DMS53 treated with DMSO at 0.1 percent for 48 hours (cell line): Measurements from ENCODE around the gene ADARB2.

Experiments used
- DNase-seq: peaks from one replicate; lab custom pipeline; 2025; ENCODE audit not compliant: unreplicated experiment; lab: John Stamatoyannopoulos, UW

Gene ADARB2

DNA sequence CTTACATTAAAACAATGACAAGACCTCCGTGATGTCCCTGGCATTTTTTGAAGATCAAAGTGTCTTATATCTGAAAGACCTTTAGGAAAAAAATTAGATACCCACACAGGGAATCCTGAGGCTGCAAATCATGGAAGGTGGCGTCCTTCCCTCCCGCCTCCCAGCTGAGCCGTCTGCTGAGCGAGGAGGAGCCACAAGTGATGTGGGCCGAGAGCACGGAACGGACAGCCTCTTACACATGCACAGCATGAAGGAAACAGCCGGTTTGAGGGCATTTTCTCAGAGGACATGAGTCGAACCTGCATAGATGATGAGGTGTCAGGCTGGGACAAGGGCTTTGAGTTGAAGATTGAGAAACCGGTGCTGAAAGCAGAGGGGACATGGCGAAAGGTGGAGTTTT lies 163.3 kb downstream of the ADARB2 start:
- no peak for DNase-seq

DNA sequence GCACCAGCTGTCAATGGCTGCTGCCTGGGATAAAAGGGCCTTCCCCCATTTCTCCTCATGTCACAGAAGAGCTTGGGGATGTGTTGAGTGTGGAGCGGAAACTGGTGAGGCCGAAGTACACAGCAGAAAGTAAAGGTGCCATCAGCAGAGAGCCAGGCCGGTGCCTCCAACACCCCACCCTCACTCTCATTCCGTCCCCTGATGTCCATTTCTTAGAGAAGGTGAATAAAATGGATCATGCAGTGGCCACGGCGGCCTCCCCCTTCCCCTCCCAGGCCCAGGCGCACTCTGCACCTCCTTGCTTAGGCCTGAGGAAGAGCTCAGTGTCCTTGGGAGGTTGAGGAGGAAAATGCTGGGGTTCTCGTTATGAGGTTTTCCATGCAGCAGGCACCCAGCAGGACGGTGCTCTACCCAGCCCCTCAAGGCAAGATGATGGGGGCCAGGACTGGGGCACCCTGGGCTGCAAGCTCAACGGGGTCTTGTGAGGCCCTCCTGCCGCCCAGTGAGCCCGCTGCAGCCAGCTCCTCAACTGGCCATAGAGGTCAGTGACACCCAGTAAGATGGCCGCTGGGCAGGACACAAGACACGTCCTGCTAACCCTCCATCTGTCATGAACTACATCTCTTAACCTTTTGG lies 163.9 kb downstream of the ADARB2 start:
- DNase-seq: no peak

- no peak for DNase-seq
These were observed 164.6 kb downstream of the ADARB2 start for GRCh38 chr10:1572519-1573333.

DNA sequence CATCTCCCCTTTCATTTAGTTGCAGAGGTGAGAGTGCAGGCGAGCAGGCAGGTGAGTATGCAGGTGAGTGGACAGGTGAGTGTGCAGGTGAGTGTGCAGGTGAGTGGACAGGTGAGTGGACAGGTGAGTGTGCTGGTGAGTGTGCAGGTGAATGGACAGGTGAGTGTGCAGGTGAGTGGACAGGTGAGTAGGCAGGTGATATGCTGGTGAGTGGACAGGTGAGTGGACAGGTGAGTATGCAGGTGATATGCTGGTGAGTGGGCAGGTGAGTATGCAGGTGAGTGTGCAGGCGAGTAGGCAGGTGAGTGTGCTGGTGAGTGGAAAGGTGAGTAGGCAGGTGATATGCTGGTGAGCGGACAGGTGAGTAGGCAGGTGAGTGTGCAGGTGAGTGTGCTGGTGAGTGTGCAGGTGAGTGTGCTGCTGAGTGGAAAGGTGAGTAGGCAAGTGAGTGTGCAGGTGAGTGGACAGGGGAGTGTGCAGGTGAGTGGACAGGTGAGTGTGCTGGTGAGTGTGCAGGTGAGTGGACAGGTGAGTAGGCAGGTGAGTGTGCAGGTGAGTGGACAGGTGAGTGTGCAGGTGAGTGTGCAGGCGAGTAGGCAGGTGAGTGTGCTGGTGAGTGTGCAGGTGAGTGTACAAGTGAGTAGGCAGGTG lies 165.6 kb downstream of the ADARB2 start:
- DNase-seq: no peak

- DNase-seq: no peak
These were observed 166.8 kb downstream of the ADARB2 start for GRCh38 chr10:1570416-1571051.

- no peak for DNase-seq
These were observed 168.1 kb downstream of the ADARB2 start for GRCh38 chr10:1569208-1569607.

DNA sequence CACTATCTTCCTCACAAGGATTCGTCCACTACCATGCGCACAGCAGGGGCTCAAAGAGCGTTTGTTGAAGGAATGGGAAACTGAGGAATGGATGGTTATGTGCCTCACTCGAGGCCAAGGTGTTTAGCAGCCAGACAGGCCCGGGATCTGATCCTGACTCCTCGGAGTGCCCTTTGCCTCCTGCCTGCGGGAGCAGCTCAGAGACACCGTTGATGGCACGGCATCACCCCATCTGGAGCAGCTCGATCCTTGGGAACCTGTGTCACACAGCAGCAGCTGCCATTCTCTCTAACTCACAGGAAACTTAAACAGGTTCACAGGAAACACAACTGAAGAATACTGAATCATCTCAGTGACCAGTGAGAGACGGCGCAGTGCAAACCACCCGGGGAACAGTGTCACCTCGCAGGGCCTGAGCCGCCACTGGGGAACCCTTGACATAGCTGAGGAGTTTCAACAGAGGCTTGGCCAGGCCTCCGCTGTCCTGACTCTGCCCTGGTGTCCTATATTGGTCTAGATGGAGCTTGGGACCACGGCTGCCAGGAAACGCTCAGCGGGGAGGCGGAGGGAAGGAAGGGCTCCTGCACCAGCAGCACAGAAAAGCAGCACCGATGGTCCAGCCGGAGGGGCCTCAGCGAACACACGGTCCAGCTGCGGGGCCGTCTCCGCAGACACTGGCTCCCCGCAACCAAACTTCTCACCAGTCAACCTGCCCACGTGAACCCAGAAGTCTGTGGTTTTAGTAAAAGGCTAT lies 169.4 kb downstream of the ADARB2 start:
- DNase-seq: no peak

GRCh38 chr10:1567152-1567551 lies 170.2 kb downstream of the ADARB2 start:
- DNase-seq: no peak

GRCh38 chr10:1564791-1565190 lies 172.5 kb downstream of the ADARB2 start:
- no peak for DNase-seq

- DNase-seq: no peak
These were observed 174.3 kb downstream of the ADARB2 start for GRCh38 chr10:1563028-1563427.

- DNase-seq: no peak
These were observed 175.5 kb downstream of the ADARB2 start for GRCh38 chr10:1561731-1562337.

DNA sequence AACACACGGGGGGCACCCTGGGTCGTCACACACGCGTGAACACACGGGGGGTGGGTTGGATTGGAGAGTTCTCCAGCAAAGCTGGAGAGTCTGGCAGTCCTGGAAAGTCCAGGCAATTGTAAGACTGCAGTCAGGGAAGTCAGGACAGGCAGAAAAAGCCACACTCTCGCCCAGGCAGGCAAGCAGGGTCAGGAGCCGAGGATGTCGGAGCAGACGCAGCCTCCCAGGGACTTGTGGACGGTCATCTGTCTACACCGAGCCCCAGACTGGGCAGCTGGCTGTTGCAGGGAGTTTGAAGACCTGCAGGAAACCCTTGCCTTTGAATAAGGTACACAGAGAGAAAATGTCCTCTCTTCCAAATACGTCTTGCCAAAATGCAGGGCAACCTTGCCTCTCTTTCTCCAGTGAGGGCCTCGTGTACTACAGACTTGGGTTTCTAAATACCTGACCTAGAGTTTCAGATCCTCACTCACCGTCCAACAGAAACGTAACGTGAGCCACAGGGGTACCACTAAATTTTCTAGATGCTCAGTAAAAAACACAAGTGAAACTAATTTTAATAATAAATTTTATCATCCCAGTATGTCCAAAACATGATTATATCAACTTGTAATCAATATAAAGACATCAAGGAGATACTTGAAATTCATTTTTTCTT lies 176.7 kb downstream of the ADARB2 start:
- no peak for DNase-seq

GRCh38 chr10:1559761-1560160 lies 177.6 kb downstream of the ADARB2 start:
- DNase-seq: no peak

DNA sequence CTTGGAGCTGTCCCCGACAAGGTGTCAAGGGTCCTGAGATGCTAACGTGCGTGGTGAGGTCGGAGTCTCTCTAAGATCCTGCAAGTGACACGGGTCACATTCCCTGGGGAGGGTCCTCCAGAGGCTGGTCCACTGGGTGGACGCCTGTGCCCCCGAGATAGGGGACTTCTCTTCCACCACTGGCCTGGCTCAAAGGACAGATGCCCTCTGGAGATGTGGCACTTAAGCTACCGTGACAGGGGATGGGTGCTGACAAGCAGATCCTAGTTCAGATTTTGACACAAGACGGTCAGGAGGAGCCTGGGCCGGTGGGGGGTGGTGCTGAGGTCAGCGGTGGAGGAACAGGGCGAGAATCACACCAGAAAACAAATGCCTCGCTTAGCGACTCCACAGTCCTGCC lies 178.0 kb downstream of the ADARB2 start:
- no peak for DNase-seq

GRCh38 chr10:1558906-1559305 lies 178.4 kb downstream of the ADARB2 start:
- no peak for DNase-seq

GRCh38 chr10:1557081-1557480 lies 180.2 kb downstream of the ADARB2 start:
- DNase-seq: no peak

DNA sequence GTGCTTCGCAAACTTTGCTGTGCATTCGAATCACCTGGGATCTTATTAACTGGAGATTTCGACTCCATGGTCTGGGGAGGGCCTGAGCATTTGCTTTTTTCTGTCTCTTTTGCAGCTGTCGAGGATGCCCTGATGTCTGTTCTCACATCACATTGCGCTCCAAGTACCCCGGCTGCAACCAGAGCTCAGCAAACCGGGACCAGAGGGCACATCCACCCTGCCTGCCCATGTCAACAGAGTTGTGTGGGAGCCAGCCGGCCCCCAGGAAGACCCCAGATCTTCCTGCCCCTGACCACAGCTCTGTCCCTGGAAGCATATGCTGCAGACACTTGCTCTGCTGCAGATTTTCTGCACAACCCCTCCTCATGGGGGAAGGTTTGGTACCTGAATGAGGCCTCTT lies 180.8 kb downstream of the ADARB2 start:
- DNase-seq: no peak

GRCh38 chr10:1553951-1554350 lies 183.4 kb downstream of the ADARB2 start:
- DNase-seq: no peak

DNA sequence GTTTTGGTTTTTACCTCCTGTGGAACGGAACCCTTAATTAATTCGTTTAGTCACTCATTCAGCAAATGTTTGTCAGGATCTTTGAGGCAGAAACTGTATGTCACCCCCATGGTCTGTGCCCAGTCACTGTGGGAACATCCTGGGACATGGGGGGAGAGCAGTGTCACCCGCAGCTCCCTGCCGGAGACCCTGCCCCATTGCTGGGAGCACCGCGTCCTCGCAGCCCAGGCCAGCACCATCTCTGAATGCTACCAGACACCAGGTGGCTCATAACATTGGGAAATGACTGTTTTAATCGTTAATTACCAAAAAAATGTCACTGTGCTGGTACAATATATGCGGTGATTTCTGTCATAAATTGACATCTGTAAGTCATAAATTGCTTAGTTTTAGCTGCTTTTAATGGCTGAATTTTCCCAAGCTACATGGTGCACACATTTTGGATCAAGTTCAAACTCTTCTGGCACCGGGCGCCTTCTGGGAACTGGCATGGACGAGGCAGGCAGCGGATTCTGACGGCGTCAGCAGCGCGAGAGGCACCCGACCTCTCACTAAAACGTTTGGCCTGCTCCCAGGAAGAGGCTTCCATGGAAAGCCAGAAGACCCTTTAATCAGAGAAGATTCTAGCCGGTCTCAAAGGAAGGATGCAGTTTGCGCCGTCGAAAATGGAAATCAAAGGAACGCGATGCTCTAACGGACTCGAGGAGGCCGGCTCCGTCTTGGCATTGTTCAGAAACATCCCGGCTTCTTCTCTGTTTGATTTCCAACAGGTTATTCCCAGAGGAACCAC lies 184.2 kb downstream of the ADARB2 start:
- no peak for DNase-seq
